Naive thymus-derived CD4-positive, alpha-beta T cell (primary cell): ENCODE measurements around the gene ALOX15. TPM values are rescaled to one million over a fixed set of nuclear protein-coding genes. Genes with fewer than 3 reads are reported as not detected.
"Not testable (repeated sequence)": the region's sequence is repeated elsewhere in the genome, so short reads cannot be mapped to it uniquely, and the experiment has no call there.

Source experiments
- ATAC-seq: fragments of 150-1000 bp; cut with Tn5 transposase; 2 replicates; pipeline ENCODE4 v1.10.0; 2021; ENCODE audit warnings: mild to moderate bottlenecking, moderate library complexity
- CTCF ChIA-PET: fragments of 350-600 bp; sonication (Branson Sonifier 250); formaldehyde crosslinking; loops from one replicate; lab custom pipeline; 2021; ENCODE audit warnings: antibody characterized with exemption; lab: Charles Lee
- POLR2A ChIA-PET: fragments of 350-600 bp; sonication (Branson Sonifier 250); formaldehyde crosslinking; loops from one replicate; lab custom pipeline; 2021; ENCODE audit warnings: antibody characterized with exemption, inconsistent platforms; lab: Charles Lee
- DNase-seq, 9 donors: peaks; one replicate each; pipeline versions ENCODE4 v3.0.0 to v3.0.0-alpha.2; 2020 to 2022; ENCODE audit warnings: mixed read lengths in 1 of 9
- H3K27ac ChIP-seq: one replicate; pipeline ENCODE4 v1.7.0; 2013; ENCODE audit warnings: mild to moderate bottlenecking, low read depth, low read length, moderate library complexity
- H3K27me3 ChIP-seq, 2 donors: one replicate each; pipeline ENCODE4 v1.7.0; 2013; ENCODE audit warnings: low read length in 2 of 2, mild to moderate bottlenecking in 2 of 2, moderate library complexity in 2 of 2; ENCODE audit not compliant: control insufficient read depth in 2 of 2, insufficient read depth in 2 of 2
- H3K36me3 ChIP-seq, 3 experiments: 1 replicate in 2 of 3; 2 replicates in 1 of 3; pipeline ENCODE4 v1.7.0; 2013; ENCODE audit warnings: low read length in 3 of 3, mild to moderate bottlenecking in 3 of 3, moderate library complexity in 1 of 3; ENCODE audit not compliant: insufficient read depth in 3 of 3, control insufficient read depth in 2 of 3
- H3K4me1 ChIP-seq, 2 donors: one replicate each; pipeline ENCODE4 v1.7.0; 2013; ENCODE audit warnings: low read length in 2 of 2, mild to moderate bottlenecking in 2 of 2, moderate library complexity in 1 of 2; ENCODE audit not compliant: control insufficient read depth in 2 of 2, insufficient read depth in 2 of 2
- H3K4me3 ChIP-seq: 2 replicates; pipeline ENCODE4 v1.7.0; 2013; ENCODE audit warnings: mild to moderate bottlenecking, low read length
- H3K9me3 ChIP-seq, 3 experiments: 1 replicate in 2 of 3; 2 replicates in 1 of 3; pipeline ENCODE4 v1.7.0; 2013; ENCODE audit warnings: low read length in 3 of 3; ENCODE audit not compliant: control insufficient read depth in 2 of 3
- H3K27ac Mint-ChIP-seq, 9 donors: one replicate each; pipeline ENCODE4 v1.8.0; 2020 to 2022; ENCODE audit warnings: mixed read lengths in 9 of 9, mild to moderate bottlenecking in 8 of 9, moderate library complexity in 5 of 9, inconsistent platforms in 2 of 9
- H3K27me3 Mint-ChIP-seq, 5 donors: one replicate each; pipeline ENCODE4 v1.8.0; 2021 to 2022; ENCODE audit warnings: mixed read lengths in 5 of 5, mild to moderate bottlenecking in 1 of 5
- H3K36me3 Mint-ChIP-seq, 5 donors: one replicate each; pipeline ENCODE4 v1.8.0; 2020 to 2022; ENCODE audit warnings: mixed read lengths in 5 of 5, mild to moderate bottlenecking in 3 of 5, inconsistent platforms in 1 of 5
- H3K4me1 Mint-ChIP-seq, 7 donors: one replicate each; pipeline ENCODE4 v1.8.0; 2020 to 2022; ENCODE audit warnings: mixed read lengths in 7 of 7, mild to moderate bottlenecking in 3 of 7, inconsistent platforms in 1 of 7
- H3K4me3 Mint-ChIP-seq, 10 donors: one replicate each; pipeline ENCODE4 v1.8.0; 2020 to 2022; ENCODE audit warnings: mild to moderate bottlenecking in 10 of 10, mixed read lengths in 10 of 10, moderate library complexity in 6 of 10, inconsistent platforms in 2 of 10
- H3K9me3 Mint-ChIP-seq, 11 donors: one replicate each; pipeline ENCODE4 v1.8.0; 2020 to 2022; ENCODE audit warnings: mixed read lengths in 11 of 11, mild to moderate bottlenecking in 4 of 11, inconsistent platforms in 1 of 11, moderate library complexity in 1 of 11
- intact Hi-C, 2 donors: fragments of 100-400 bp; cut with micrococcal nuclease; formaldehyde crosslinking; loops; one replicate each; pipeline ENCODE4 v1.15.1; 2023
- polyA plus RNA-seq, 2 donors: library from polyadenylated mRNA; unstranded; fragments of 300-500 nt; fragmentation: Illumina TruSeq; gene quantifications; one replicate each; pipeline ENCODE4 v1.2.3, GENCODE V29; 2021
- total RNA-seq, 6 experiments: library from RNA in 5 of 6; stranded (reverse) in 5 of 6; gene quantifications; 1 replicate in 5 of 6; 2 replicates in 1 of 6; pipeline ENCODE4 v1.2.3 and lab custom pipeline; 2021 to 2026

Gene ALOX15
- total and polyA plus RNA-seq, 7 experiments from 2014 or later: 0.44 to 0.60 (median 0.50) TPM; not detected in 4

DNA sequence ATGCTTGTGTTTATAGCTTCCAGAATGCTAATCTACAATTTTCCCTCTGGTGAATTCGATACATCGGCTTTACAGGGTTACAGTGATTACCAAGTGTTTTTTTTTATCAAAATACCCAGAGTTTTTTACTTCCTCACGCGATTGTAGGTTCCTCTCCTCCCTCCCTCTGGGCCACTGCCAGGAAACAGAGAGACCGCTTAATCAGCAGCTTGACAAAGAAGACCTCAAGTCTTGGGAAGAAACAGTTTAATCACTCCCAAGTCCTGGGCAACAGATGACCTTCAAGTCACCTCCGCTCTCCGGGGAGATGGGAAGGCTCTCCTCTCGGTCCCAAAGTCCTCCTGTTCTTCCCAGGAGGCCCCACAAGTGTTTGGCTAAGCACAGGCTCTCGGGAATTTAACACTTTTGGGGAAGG is 33.7 kb downstream of the ALOX15 start:
- peaks cover 7 to 29% (median 19%) of the 10 kb centered on the region in 5 donors for H3K27me3 Mint-ChIP-seq
- CTCF ChIA-PET: no interaction called here
- no peak overlapping the region for H3K4me3 ChIP-seq
- no peak overlapping the region for H3K4me3 Mint-ChIP-seq
- no peaks in the 10 kb centered on the region for H3K9me3 ChIP-seq
- POLR2A ChIA-PET: interaction anchor here (0.6 kb wide), 1 partner anchor 25 kb away, joined by 3 read pairs; no protein-coding TSS in a partner anchor
- no peaks in the 10 kb centered on the region for H3K36me3 Mint-ChIP-seq
- no peak overlapping the region for H3K27ac ChIP-seq
- no peaks in the 10 kb centered on the region for H3K27me3 ChIP-seq
- intact Hi-C loops: no loop called here
- H3K4me1 ChIP-seq: no peaks in the 10 kb centered on the region
- ATAC-seq (peak; percentile 26), DNase-seq (no peak)
- H3K9me3 Mint-ChIP-seq: no peaks in the 10 kb centered on the region
- peak overlapping the region in 1 of 9 donors; percentile 68 for H3K27ac Mint-ChIP-seq
- peaks cover 0 to 6% (median 0%) of the 10 kb centered on the region in 7 donors for H3K4me1 Mint-ChIP-seq
- no peaks in the 10 kb centered on the region for H3K36me3 ChIP-seq

DNA sequence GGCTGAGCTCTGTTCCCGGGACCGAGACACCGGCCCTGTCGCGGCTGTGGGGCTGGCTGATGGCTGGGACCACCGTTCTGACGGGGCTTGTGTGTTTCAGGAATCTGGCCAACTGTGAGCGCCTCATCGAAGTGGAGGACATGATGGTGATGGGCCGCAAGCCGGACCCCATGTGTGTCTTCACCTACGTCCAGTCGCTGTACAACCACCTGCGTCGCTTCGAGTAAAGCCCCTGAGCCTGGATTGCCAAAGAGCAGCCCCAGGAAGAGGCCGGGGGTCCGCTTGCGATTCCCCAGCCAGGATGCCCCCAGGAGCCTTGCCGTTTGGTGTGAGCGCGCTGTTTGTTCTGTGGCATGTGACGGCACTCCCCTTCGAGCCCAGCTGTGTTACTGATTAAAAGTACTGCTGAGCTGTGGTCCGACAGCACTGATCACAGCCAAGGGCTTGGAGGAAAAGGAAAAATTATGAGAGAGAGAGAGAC is 34.2 kb downstream of the ALOX15 start:
- no peaks in the 10 kb centered on the region for H3K36me3 Mint-ChIP-seq
- no peak for ATAC-seq
- POLR2A ChIA-PET: no interaction called here
- H3K27me3 Mint-ChIP-seq: peaks cover 7 to 27% (median 19%) of the 10 kb centered on the region in 5 donors
- Histone ChIP-seq H3K27ac (no peak overlapping the region), H3K36me3 (no peaks in the 10 kb centered on the region), H3K4me1 (no peaks in the 10 kb centered on the region), H3K4me3 (no peak overlapping the region), H3K27me3 (no peaks in the 10 kb centered on the region), H3K9me3 (no peaks in the 10 kb centered on the region)
- no peaks in the 10 kb centered on the region for H3K9me3 Mint-ChIP-seq
- intact Hi-C loops: no loop called here
- CTCF ChIA-PET: no interaction called here
- peaks cover 0 to 6% (median 0%) of the 10 kb centered on the region in 7 donors for H3K4me1 Mint-ChIP-seq
- no peak for DNase-seq
- no peak overlapping the region for H3K4me3 Mint-ChIP-seq
- H3K27ac Mint-ChIP-seq: no peak overlapping the region

DNA sequence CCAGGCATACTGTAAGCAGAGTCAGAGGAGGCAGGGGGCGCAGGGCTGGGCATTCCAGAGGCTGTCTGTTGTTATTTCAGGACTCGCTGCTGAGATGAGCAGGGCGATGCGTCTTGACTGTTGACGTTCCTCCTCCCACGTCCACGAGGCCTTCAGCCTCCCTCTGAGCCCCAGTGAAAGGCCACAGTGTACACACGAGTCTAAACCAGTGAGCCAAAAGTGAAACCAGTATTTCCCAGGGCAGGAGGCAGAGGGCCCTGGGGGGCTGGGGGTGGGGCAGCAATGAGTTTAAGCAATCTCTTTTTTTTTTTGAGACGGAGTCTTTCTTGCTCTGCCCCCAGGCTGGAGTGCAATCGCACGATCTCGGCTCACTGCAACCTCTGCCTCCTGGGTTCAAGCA is 35.7 kb downstream of the ALOX15 start:
- Histone ChIP-seq H3K27ac (no peak overlapping the region), H3K4me3 (no peak overlapping the region), H3K36me3 (no peaks in the 10 kb centered on the region), H3K9me3 (no peaks in the 10 kb centered on the region), H3K4me1 (no peaks in the 10 kb centered on the region), H3K27me3 (no peaks in the 10 kb centered on the region)
- Mint-ChIP-seq H3K4me1 (peaks cover 0 to 6% (median 0%) of the 10 kb centered on the region in 7 donors), H3K36me3 (no peaks in the 10 kb centered on the region), H3K4me3 (no peak overlapping the region), H3K27me3 (peaks cover 7 to 25% (median 19%) of the 10 kb centered on the region in 5 donors), H3K9me3 (no peaks in the 10 kb centered on the region), H3K27ac (no peak overlapping the region)
- no peak for ATAC-seq
- CTCF ChIA-PET: no interaction called here
- intact Hi-C loops: no loop called here
- POLR2A ChIA-PET: no interaction called here
- DNase-seq: no peak

- H3K4me1 ChIP-seq, CTCF ChIA-PET, H3K27ac Mint-ChIP-seq, H3K4me1 Mint-ChIP-seq, H3K27me3 ChIP-seq, H3K27ac ChIP-seq, H3K36me3 Mint-ChIP-seq, intact Hi-C loops, H3K9me3 ChIP-seq, DNase-seq, H3K4me3 ChIP-seq, ATAC-seq, H3K36me3 ChIP-seq, H3K4me3 Mint-ChIP-seq, POLR2A ChIA-PET, H3K9me3 Mint-ChIP-seq: not testable (repeated sequence)
- peaks cover 7 to 23% (median 16%) of the 10 kb centered on the region in 5 donors for H3K27me3 Mint-ChIP-seq
Measured at GRCh38 chr17:4604736-4605135, 36.7 kb downstream of the ALOX15 start.

DNA sequence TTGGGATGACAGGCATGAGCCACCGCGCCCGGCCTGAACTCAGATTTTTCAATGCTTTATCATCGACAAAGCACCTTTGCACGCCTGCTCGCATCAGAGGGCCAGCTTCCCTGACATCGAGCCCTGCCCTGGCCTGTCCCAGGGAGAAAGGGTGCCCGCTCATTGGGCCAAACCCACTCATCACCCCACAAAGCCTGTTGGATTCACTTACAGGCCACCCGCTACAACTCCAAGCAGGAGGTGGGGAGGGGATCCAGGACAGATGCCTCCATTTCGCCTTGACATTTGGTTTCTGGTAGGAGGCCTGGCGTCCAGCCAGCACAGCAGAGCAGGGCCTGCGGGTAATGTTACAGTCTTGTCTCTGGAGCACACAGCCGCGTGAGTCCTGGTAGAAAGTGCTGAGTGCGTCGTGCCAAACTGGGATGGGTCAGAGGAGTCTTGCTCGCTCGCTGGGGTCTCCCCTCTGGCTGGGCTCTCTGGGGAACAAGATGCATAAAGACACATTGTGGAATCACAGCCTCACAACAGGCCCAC is 37.3 kb downstream of the ALOX15 start:
- Mint-ChIP-seq H3K27me3 (peaks cover 8 to 18% (median 12%) of the 10 kb centered on the region in 5 donors), H3K4me3 (no peak overlapping the region), H3K36me3 (no peaks in the 10 kb centered on the region), H3K4me1 (peaks cover 0 to 6% (median 0%) of the 10 kb centered on the region in 7 donors), H3K9me3 (no peaks in the 10 kb centered on the region), H3K27ac (no peak overlapping the region)
- Histone ChIP-seq H3K9me3 (no peaks in the 10 kb centered on the region), H3K4me1 (no peaks in the 10 kb centered on the region), H3K27me3 (no peaks in the 10 kb centered on the region), H3K27ac (no peak overlapping the region), H3K36me3 (no peaks in the 10 kb centered on the region), H3K4me3 (no peak overlapping the region)
- CTCF ChIA-PET: no interaction called here
- intact Hi-C loops: no loop called here
- DNase-seq: no peak
- POLR2A ChIA-PET: no interaction called here
- ATAC-seq: no peak

DNA sequence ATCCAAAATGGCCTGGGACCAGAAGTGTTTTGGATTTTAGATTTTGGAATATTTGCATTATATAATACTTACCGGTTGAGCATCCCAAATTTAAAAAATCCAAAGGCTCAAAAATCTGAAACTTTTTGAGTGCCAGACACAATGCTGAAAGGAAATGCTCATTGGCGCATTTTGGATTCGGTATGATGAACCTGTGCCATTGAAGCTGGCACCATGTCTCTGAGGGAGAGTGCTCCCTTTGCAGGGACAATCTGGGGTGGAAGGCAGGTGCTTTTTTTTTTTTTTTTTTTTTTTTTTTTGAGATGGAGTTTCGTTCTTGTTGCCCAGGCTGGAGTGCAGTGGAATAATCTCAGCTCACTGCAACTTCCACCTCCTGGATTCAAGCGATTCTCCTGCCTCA is 39.4 kb downstream of the ALOX15 start:
- CTCF ChIA-PET: no interaction called here
- H3K27me3 Mint-ChIP-seq: peaks cover 0 to 14% (median 0%) of the 10 kb centered on the region in 5 donors
- POLR2A ChIA-PET: no interaction called here

GRCh38 chr17:4601326-4601725 is 40.2 kb downstream of the ALOX15 start:
- no peaks in the 10 kb centered on the region for H3K36me3 ChIP-seq
- Mint-ChIP-seq H3K36me3 (no peaks in the 10 kb centered on the region), H3K27me3 (peaks cover 0 to 14% (median 0%) of the 10 kb centered on the region in 5 donors), H3K4me1 (no peaks in the 10 kb centered on the region), H3K4me3 (no peak overlapping the region), H3K27ac (no peak overlapping the region), H3K9me3 (peaks cover 0 to 1% (median 0%) of the 10 kb centered on the region in 11 donors)
- no peaks in the 10 kb centered on the region for H3K9me3 ChIP-seq
- DNase-seq (no peak), ATAC-seq (no peak)
- H3K4me1 ChIP-seq: no peaks in the 10 kb centered on the region
- intact Hi-C loops: no loop called here
- H3K27ac ChIP-seq: no peak overlapping the region
- POLR2A ChIA-PET: no interaction called here
- CTCF ChIA-PET: no interaction called here
- no peak overlapping the region for H3K4me3 ChIP-seq
- H3K27me3 ChIP-seq: no peaks in the 10 kb centered on the region

More for the DNA sequence above, 39.4 kb downstream of the ALOX15 start:
- Mint-ChIP-seq H3K4me3 (no peak overlapping the region), H3K27ac (no peak overlapping the region), H3K9me3 (peaks cover 0 to 1% (median 0%) of the 10 kb centered on the region in 11 donors), H3K36me3 (no peaks in the 10 kb centered on the region), H3K4me1 (no peaks in the 10 kb centered on the region)
- Histone ChIP-seq H3K9me3 (no peaks in the 10 kb centered on the region), H3K27ac (no peak overlapping the region), H3K27me3 (no peaks in the 10 kb centered on the region), H3K36me3 (no peaks in the 10 kb centered on the region), H3K4me3 (no peak overlapping the region), H3K4me1 (no peaks in the 10 kb centered on the region)
- intact Hi-C loops: no loop called here
- no peak for ATAC-seq
- no peak for DNase-seq
